Measurements from ENCODE around the gene CRELD1. TPM values are rescaled to one million over a fixed set of nuclear protein-coding genes. Genes with fewer than 3 reads are reported as not detected.

CRELD1 gene
- total and polyA plus RNA-seq, 12 donors = 49.5 to 92.1 (median 65.4) TPM

DNA sequence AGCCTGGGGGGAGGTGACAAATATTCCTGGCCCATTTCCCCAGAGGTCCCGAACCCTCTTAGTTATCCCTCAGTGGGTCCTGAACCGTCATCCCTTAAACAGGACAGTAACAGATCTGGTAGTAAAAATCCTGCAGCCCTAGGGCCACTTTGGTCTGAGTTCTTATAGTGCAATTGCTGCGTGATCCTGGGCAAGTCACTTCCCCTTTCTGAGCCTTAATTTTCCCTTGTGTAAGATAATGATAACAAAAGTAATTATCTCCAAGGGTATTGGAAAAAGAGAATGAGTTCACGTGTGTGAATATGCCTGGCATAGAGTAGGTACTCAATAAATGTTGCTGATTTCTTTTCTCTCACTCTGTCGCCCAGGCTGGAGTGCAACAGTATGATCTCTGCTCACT is 46.2 kb upstream of the CRELD1 start:
- intact Hi-C loops (cut with DNase I) = no loop called here

DNA sequence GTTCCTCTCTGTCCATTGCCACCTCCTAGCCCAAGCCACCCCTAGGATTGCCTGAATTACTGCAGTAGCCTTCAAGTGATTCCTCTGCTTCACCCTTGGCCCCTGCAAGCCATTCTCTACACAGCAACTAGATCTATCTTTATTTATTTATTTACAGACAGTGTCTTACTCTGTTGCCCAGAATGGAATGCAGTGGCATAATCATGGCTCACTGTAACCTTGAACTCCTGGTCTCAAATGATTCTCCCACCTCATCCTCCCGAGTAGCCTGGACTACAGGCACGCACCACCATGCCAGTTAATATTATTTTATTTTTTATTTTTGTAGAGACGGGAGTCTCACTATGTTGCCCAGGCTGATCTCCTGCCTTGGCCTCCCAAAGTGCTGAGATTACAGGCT is 45.1 kb upstream of the CRELD1 start:
- intact Hi-C loops (cut with DNase I) = no loop called here
- DNase-seq (no peak), ATAC-seq (no peak)
- no peak overlapping the region for H3K27ac ChIP-seq
- H3K27me3 ChIP-seq = no peaks in the 10 kb centered on the region
- no peak overlapping the region for H3K4me3 ChIP-seq
- H3K36me3 ChIP-seq = peaks cover 0 to 13% (median 0%) of the 10 kb centered on the region in 9 donors
- H3K4me1 ChIP-seq = peaks cover 3 to 24% (median 16%) of the 10 kb centered on the region in 9 donors
- H3K9me3 ChIP-seq = no peaks in the 10 kb centered on the region
- 80 to 84% methylated on average over 3 of the region's 3 CpGs for WGBS, 2 donors
- TF ChIP-seq, protein P1, sequence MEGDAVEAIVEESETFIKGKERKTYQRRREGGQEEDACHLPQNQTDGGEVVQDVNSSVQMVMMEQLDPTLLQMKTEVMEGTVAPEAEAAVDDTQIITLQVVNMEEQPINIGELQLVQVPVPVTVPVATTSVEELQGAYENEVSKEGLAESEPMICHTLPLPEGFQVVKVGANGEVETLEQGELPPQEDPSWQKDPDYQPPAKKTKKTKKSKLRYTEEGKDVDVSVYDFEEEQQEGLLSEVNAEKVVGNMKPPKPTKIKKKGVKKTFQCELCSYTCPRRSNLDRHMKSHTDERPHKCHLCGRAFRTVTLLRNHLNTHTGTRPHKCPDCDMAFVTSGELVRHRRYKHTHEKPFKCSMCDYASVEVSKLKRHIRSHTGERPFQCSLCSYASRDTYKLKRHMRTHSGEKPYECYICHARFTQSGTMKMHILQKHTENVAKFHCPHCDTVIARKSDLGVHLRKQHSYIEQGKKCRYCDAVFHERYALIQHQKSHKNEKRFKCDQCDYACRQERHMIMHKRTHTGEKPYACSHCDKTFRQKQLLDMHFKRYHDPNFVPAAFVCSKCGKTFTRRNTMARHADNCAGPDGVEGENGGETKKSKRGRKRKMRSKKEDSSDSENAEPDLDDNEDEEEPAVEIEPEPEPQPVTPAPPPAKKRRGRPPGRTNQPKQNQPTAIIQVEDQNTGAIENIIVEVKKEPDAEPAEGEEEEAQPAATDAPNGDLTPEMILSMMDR (IDR thresholded peaks at IDR 0.05) = no peak

More for the DNA sequence above, 46.2 kb upstream of the CRELD1 start:
- TF ChIP-seq, protein P1 (IDR thresholded peaks at IDR 0.05) = no peak
- Histone ChIP-seq H3K4me1 (peaks cover 3 to 21% (median 16%) of the 10 kb centered on the region in 9 donors), H3K4me3 (no peak overlapping the region), H3K9me3 (no peaks in the 10 kb centered on the region), H3K36me3 (peaks cover 0 to 3% (median 0%) of the 10 kb centered on the region in 9 donors), H3K27ac (no peak overlapping the region), H3K27me3 (no peaks in the 10 kb centered on the region)
- no peak for ATAC-seq
- DNase-seq = no peak
- 88% methylated on average over 5 of the region's 5 CpGs for WGBS, 2 donors

DNA sequence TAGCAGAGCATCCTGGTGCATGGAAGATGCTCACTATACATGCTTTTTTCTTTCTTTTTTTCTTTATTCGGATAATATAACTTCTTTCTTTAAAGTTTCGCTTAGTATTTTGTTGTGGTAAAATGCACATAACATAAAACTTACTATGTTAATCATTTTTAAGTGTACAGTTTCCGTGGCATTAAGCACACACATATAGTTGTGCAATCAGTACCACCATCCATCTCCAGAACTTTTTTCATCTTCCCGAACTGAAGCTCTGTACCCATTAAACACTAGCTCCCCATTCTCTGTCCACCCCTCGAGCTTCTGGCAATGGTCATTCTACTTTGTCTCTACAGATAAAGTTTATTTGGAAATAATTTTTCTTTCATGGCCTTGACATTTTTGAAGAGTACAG is 44.2 kb upstream of the CRELD1 start:
- Histone ChIP-seq H3K27ac (no peak overlapping the region), H3K4me3 (no peak overlapping the region), H3K4me1 (peaks cover 3 to 32% (median 16%) of the 10 kb centered on the region in 9 donors), H3K36me3 (peaks cover 0 to 21% (median 0%) of the 10 kb centered on the region in 9 donors), H3K9me3 (no peaks in the 10 kb centered on the region), H3K27me3 (no peaks in the 10 kb centered on the region)
- DNase-seq (no peak), ATAC-seq (no peak)
- intact Hi-C loops (cut with DNase I) = no loop called here
- TF ChIP-seq, protein P1 (IDR thresholded peaks at IDR 0.05) = no peak
- 81 to 86% methylated on average over 5 of the region's 5 CpGs for WGBS, 2 donors

DNA sequence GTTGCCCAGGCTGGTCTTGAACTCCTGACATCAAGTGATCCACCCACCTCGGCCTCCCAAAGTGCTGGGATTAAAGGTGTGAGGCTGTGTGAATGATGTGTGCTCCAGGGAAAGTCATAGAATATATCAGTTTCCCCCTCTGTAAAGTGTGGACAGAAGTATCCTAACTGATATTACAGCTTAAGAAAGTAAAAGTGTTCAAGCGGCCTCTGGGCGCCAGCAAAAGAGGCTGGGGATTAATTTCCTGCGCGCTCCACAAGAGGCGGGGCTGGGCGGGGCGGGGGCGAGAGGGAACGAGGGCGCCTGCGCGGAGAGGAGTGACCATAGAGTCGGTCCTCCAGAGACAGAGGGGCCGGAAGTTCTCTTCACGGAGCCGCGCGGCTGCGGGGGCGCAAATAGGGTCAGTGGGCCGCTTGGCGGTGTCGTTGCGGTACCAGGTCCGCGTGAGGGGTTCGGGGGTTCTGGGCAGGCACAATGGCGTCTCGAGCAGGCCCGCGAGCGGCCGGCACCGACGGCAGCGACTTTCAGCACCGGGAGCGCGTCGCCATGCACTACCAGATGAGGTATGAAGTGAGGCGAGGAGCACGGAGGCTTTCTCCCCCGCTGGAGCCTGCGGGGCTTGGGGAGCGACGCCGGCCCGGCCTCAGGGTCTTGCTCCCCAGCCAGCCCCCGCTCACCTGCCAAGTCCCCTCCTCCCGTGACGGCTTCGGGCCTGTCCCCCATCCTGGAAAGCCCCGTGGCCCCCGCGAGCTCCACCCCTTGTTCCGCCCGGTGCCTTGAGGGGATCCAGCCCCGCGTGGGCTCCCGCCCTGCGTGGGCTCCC is 43.2 kb upstream of the CRELD1 start, which contains the start of gene JAGN1:
Gene JAGN1 (plus strand): TSS at position 362 of the 823 bp plus-strand sequence. CDS start 113 bp downstream, at position 475.
- intact Hi-C loops (cut with DNase I) = loop anchor here in 1 of 10 donors (2.0 kb wide), 1 partner anchor 42 kb away; the partner anchor contains the start of gene CRELD1
- Histone ChIP-seq H3K9me3 (no peaks in the 10 kb centered on the region), H3K27me3 (no peaks in the 10 kb centered on the region), H3K36me3 (peaks cover 0 to 21% (median 0%) of the 10 kb centered on the region in 9 donors), H3K4me1 (peaks cover 3 to 34% (median 16%) of the 10 kb centered on the region in 9 donors), H3K27ac (peak within 1 kb of the TSS; percentile 86 to 99 (median 96)), H3K4me3 (peak within 1 kb of the TSS; percentile 61 to 99 (median 94))
- ATAC-seq (peak; percentile 98 to 99 (median 98)), DNase-seq (peak; percentile 91 to 92)
- 0 to 1% methylated on average over 60 to 62 of the region's 62 CpGs for WGBS, 2 donors
- TF ChIP-seq, protein P1 (IDR thresholded peaks at IDR 0.05) = peak in 5 of 9 donors; percentile 4 to 20 (median 11)

Data from heart right ventricle (tissue), 16 donors.